ENCODE results near the gene RNF157.

- no peak for TF ChIP-seq CTCF (IDR thresholded peaks at IDR 0.05)
- no peak for TF ChIP-seq POLR2A (IDR thresholded peaks at IDR 0.05)
Measured at GRCh38 chr17:76138896-76139752, 101.2 kb downstream of the RNF157 start.
